ENCODE measurements around the gene CDH4. TPM values are rescaled to one million over a fixed set of nuclear protein-coding genes. Genes with fewer than 3 reads are reported as not detected.

The CDH4 gene
- total RNA-seq, 1 donor from 2014 or later = not detected

DNA sequence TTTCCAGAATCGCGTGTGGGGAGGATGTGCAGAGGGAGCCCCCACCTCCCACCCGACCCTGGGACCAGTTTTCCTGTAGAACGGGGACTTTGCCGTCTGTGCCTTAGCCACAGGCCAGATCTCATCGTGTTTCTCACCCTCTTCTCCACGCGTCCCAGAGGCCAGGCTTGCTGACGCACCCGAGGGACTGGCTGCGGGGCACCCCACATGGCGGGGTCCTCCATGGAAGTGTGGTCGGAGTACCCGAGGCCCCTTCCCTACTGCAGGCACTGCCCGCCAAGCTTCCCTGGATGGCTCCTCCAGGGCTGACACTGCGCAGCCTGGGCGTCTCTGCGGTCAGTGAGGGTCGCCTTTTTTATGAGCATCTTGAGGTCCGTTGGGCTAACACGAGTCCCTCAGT, 346.5 kb downstream of the CDH4 start:
- ATAC-seq (ENCODE audit: low read depth) (no peak), DNase-seq (no peak)
- intact Hi-C loops (cut with micrococcal nuclease) = no loop called here
- CTCF ChIA-PET = no interaction called here
- Mint-ChIP-seq H3K4me1 (no peaks in the 10 kb centered on the region), H3K36me3 (ENCODE audit: low read depth) (no peaks in the 10 kb centered on the region), H3K27me3 (no peaks in the 10 kb centered on the region), H3K27ac (no peak overlapping the region), H3K4me3 (no peak overlapping the region), H3K9me3 (peaks cover 18% of the 10 kb centered on the region)
- POLR2A ChIA-PET = no interaction called here
- TF ChIP-seq, protein P1, sequence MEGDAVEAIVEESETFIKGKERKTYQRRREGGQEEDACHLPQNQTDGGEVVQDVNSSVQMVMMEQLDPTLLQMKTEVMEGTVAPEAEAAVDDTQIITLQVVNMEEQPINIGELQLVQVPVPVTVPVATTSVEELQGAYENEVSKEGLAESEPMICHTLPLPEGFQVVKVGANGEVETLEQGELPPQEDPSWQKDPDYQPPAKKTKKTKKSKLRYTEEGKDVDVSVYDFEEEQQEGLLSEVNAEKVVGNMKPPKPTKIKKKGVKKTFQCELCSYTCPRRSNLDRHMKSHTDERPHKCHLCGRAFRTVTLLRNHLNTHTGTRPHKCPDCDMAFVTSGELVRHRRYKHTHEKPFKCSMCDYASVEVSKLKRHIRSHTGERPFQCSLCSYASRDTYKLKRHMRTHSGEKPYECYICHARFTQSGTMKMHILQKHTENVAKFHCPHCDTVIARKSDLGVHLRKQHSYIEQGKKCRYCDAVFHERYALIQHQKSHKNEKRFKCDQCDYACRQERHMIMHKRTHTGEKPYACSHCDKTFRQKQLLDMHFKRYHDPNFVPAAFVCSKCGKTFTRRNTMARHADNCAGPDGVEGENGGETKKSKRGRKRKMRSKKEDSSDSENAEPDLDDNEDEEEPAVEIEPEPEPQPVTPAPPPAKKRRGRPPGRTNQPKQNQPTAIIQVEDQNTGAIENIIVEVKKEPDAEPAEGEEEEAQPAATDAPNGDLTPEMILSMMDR (IDR thresholded peaks at IDR 0.05) = no peak

DNA sequence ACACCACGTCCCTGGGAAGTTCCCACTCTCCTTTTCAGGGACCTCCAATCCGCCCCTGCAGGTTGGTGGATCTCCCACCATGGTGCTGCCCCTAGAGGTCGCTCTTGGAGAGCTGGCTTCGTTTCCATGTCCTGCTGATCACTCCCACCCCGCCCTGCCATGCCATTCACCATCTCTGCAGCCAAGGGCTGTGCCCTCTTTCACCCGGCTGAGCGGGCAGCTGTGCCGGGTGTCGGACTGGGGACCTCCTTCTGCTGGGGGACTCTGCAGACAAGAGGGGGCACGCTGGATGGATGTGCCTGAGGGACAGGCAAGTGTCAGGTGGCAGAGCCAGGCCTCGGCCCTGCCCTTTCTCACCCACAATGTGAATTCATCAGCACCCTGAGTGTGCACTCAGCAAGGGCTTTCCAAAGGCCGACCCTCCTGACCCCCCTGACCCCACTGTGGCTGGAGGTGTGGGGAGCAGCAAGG, 347.0 kb downstream of the CDH4 start:
- ChIA-PET CTCF (no interaction called here), POLR2A (no interaction called here)
- Mint-ChIP-seq H3K4me3 (no peak overlapping the region), H3K4me1 (no peaks in the 10 kb centered on the region), H3K9me3 (peaks cover 20% of the 10 kb centered on the region), H3K27me3 (no peaks in the 10 kb centered on the region), H3K36me3 (ENCODE audit: low read depth) (no peaks in the 10 kb centered on the region), H3K27ac (no peak overlapping the region)
- TF ChIP-seq, protein P1 (IDR thresholded peaks at IDR 0.05) = no peak
- no peak for ATAC-seq (ENCODE audit: low read depth)
- intact Hi-C loops (cut with micrococcal nuclease) = no loop called here
- DNase-seq = no peak

DNA sequence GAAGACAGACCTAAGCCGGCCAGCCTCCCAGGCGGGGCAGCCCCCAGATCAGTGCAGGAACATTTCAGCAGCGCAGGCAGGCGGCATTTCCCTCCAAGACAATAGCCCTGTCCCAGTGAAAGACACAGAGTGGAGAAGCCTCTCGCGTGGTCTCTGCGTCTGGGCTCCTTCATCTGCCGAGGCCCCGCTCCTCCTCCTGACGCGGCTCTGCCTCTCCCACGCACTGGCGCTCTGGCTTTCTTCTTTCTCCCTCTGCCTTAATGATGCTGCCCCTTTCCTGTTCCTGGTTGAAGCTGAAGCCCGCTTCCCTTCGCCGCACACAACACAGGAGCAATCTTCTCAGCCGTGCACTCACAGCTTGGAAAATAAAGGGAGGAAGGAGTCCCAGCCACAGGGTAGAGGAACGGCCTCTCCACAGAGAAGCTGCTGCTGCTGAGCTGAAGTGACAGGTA, 347.5 kb downstream of the CDH4 start:
- CTCF ChIA-PET = no interaction called here
- ATAC-seq (ENCODE audit: low read depth) = no peak

DNA sequence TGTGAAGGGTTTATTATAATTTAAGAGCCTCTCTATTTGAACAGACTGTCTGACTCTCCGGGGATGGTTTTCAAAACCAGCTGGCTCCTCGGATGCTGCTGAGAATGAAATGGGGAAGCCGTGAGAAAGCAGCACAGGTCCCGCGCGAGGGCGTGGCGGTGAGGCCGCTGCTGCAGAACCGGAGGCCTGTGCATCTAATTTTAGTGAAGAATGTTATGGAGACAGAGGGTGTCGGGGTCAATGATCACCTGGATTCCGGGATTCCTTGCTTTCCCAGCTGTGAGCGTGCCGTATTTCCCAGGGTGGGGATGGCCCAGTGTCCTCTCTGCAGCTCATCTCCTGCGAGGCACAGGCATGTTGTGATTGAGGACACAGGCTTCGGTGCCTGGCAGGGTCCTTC, 348.0 kb downstream of the CDH4 start:
- TF ChIP-seq, protein P1 (IDR thresholded peaks at IDR 0.05) = no peak

More for the DNA sequence above, 347.5 kb downstream of the CDH4 start:
- Mint-ChIP-seq H3K36me3 (ENCODE audit: low read depth) (no peaks in the 10 kb centered on the region), H3K4me1 (no peaks in the 10 kb centered on the region), H3K27me3 (no peaks in the 10 kb centered on the region), H3K9me3 (peaks cover 24% of the 10 kb centered on the region), H3K4me3 (no peak overlapping the region), H3K27ac (no peak overlapping the region)
- DNase-seq = no peak
- TF ChIP-seq, protein P1 (IDR thresholded peaks at IDR 0.05) = no peak
- POLR2A ChIA-PET = no interaction called here
- intact Hi-C loops (cut with micrococcal nuclease) = no loop called here

DNA sequence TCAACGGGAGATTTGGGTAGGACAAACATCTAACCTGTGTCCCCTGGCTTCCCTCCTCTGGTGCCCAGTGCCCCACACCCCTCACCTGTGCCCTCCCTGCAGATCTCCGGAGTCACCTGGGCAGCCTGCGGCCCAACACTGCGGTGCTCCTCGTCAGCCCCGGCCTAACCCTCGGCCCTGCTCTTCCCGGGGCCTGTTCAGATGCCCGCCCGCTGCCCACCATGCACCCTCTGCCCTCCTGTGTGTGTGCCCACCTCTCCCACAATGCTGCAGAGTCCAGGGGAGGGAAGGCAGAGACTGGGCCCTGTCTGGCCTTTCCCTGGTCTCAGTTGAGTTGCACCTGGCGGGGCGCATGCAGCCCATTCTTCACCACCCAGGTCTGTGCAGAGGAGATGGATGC, 349.3 kb downstream of the CDH4 start:
- H3K9me3 Mint-ChIP-seq = peaks cover 16% of the 10 kb centered on the region
- no peak overlapping the region for H3K4me3 Mint-ChIP-seq
- TF ChIP-seq, protein P1 (IDR thresholded peaks at IDR 0.05) = no peak
- intact Hi-C loops (cut with micrococcal nuclease) = no loop called here
- no peak for DNase-seq
- CTCF ChIA-PET = no interaction called here
- H3K36me3 Mint-ChIP-seq (ENCODE audit: low read depth) = no peaks in the 10 kb centered on the region
- no peaks in the 10 kb centered on the region for H3K27me3 Mint-ChIP-seq
- H3K4me1 Mint-ChIP-seq = no peaks in the 10 kb centered on the region
- POLR2A ChIA-PET = no interaction called here
- ATAC-seq (ENCODE audit: low read depth) = no peak
- no peak overlapping the region for H3K27ac Mint-ChIP-seq

More for the DNA sequence above, 348.0 kb downstream of the CDH4 start:
- Mint-ChIP-seq H3K27me3 (no peaks in the 10 kb centered on the region), H3K4me3 (no peak overlapping the region), H3K9me3 (peaks cover 24% of the 10 kb centered on the region), H3K4me1 (no peaks in the 10 kb centered on the region), H3K27ac (no peak overlapping the region), H3K36me3 (ENCODE audit: low read depth) (no peaks in the 10 kb centered on the region)
- ATAC-seq (ENCODE audit: low read depth) (no peak), DNase-seq (no peak)
- intact Hi-C loops (cut with micrococcal nuclease) = no loop called here
- CTCF ChIA-PET = no interaction called here
- POLR2A ChIA-PET = no interaction called here

Measured in activated B cell treated with CpG ODN at 0.5 μM for 24 hours (primary cell).